ENCODE results near the gene TMEM54. TPM values are rescaled to one million over a fixed set of nuclear protein-coding genes. Genes with fewer than 3 reads are reported as not detected.
A peak's percentile ranks its signal among the peaks of the same experiment; 100 is the strongest.

Gene TMEM54
- total and polyA plus RNA-seq, 2 donors (not counting 1 experiment from before 2014, with no cell fraction given), result 0.13 TPM; not detected in 1

DNA sequence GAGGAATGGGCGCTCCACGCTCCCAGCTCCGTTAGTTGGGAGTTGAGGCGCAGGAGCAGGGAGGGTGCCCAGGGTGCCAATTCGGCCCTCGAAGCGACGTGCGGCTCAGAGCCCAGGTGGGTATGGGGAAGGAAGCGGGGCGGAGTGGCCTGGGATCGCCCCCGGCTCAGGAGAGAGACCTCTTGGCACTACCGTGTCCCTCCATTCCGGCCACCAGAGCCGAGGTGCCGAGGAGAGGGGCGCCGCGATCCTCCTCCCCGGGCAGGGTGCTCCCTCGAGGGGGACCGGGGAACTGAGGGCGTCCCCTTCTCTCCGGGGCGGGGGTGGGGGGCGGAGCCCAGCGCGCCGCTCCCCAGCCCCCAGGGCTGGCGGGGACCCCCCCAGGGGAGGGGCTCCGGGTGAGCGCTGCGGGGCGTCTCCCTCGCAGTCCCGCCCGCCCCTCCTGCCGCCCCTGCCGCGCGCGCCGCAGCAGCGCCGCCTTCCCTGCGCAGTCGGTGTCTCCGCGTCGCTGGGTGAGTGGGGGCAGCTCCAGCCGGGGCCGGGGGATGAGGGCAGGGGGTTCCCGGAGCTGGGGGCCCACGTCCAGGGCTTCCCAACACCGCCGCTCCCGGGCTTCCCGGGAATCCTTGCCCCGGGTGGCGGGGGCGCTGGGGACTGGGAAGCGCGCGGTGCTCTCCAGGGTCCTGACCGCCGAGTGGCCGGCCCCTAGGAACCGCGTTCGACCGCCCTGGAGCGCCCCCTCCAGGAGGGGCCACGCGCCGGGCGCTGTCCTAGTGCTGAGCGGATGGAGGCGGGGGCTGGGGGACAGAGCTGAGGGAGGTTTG is 15.0 kb downstream of the TMEM54 start, which contains the start of gene HPCA:
HPCA (plus strand) TSS at position 488 of the 824 bp plus-strand sequence. CDS start 2,408 bp downstream, outside the sequence.
- Histone ChIP-seq H4K20me1 (ENCODE audit: control insufficient read depth, insufficient read depth, low read length, poor library complexity, severe bottlenecking) (no peaks in the 10 kb centered on the region), H2AFZ (ENCODE audit: insufficient read depth, low read depth, low read length, poor library complexity, severe bottlenecking) (no peak within 1 kb of the TSS), H3K27ac (ENCODE audit: low read length in 2 of 2) (no peak within 1 kb of the TSS), H3K36me3 (replicated peaks in 1 of 2; ENCODE audit: control extremely low read depth in 1 of 2, control insufficient read depth in 1 of 2, extremely low read depth in 1 of 2, insufficient read depth in 2 of 2, low read length in 1 of 2) (no peaks in the 10 kb centered on the region), H3K4me3 (ENCODE audit: control extremely low read depth in 1 of 5, extremely low read depth in 1 of 5, insufficient read depth in 1 of 5, low read depth in 2 of 5, low read length in 4 of 5) (no peak within 1 kb of the TSS), H3K4me2 (replicated peaks; ENCODE audit: low read depth, low read length, poor library complexity, severe bottlenecking) (peak within 1 kb of the TSS; percentile 38), H3K4me1 (ENCODE audit: control insufficient read depth in 2 of 2, insufficient read depth in 2 of 2, low read length in 2 of 2) (peaks cover 3 to 6% of the 10 kb centered on the region in 2 donors), H3K9me3 (ENCODE audit: control extremely low read depth in 1 of 3, control insufficient read depth in 2 of 3, insufficient read depth in 1 of 3, low read length in 2 of 3) (peaks cover 0 to 8% (median 0%) of the 10 kb centered on the region in 3 donors), H3K27me3 (replicated peaks in 1 of 4; ENCODE audit: control extremely low read depth in 1 of 4, control insufficient read depth in 3 of 4, insufficient read depth in 4 of 4, low read length in 3 of 4) (peaks cover 0 to 68% (median 26%) of the 10 kb centered on the region in 4 experiments), H3K79me2 (ENCODE audit: control insufficient read depth, insufficient read depth, low read length) (no peaks in the 10 kb centered on the region), H3K9ac (ENCODE audit: low read length) (no peak within 1 kb of the TSS)
- intact Hi-C loops (cut with micrococcal nuclease), result no loop called here
- WGBS (ENCODE audit: insufficient coverage), result 5% methylated on average over 65 of the region's 79 CpGs
- ChIA-PET POLR2A (no interaction called here), CTCF (interaction anchor here (2.5 kb wide), 1 partner anchor 10 kb away, joined by 8 read pairs; no protein-coding TSS in a partner anchor)
- DNase-seq, result peak; percentile 46
- Mint-ChIP-seq H3K27ac (no peak within 1 kb of the TSS), H3K27me3 (peaks cover 61% of the 10 kb centered on the region), H3K9me3 (ENCODE audit: insufficient read depth) (no peaks in the 10 kb centered on the region), H3K4me1 (peaks cover 10% of the 10 kb centered on the region), H3K4me3 (peak within 1 kb of the TSS; percentile 33)
- peak; percentile 39 for ATAC-seq (ENCODE audit: low read depth)
- no peak for TF ChIP-seq EZH2 (IDR thresholded peaks at IDR 0.05; ENCODE audit: borderline replicate concordance, insufficient read depth, low read depth, low read length, poor library complexity, severe bottlenecking)
- TF ChIP-seq, protein P1, sequence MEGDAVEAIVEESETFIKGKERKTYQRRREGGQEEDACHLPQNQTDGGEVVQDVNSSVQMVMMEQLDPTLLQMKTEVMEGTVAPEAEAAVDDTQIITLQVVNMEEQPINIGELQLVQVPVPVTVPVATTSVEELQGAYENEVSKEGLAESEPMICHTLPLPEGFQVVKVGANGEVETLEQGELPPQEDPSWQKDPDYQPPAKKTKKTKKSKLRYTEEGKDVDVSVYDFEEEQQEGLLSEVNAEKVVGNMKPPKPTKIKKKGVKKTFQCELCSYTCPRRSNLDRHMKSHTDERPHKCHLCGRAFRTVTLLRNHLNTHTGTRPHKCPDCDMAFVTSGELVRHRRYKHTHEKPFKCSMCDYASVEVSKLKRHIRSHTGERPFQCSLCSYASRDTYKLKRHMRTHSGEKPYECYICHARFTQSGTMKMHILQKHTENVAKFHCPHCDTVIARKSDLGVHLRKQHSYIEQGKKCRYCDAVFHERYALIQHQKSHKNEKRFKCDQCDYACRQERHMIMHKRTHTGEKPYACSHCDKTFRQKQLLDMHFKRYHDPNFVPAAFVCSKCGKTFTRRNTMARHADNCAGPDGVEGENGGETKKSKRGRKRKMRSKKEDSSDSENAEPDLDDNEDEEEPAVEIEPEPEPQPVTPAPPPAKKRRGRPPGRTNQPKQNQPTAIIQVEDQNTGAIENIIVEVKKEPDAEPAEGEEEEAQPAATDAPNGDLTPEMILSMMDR (IDR thresholded peaks at IDR 0.05), result peak; percentile 31

DNA sequence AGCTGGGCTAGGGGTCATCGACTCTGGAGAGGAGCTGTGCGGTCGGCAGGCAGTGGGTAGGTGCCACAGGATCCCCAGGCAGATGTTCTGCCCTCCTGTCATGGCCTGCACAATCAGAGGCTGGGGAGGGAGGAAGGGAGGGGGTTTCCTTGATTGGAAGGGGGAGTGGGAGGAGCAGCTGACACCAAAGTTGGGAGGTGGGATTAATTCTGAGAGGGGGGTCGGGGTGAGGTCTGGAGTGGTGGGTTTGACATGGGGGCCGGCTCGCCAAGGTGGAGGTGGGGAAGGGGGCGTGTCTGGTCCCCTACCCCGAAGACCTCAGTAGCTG is 15.5 kb downstream of the TMEM54 start:
- no peak for DNase-seq
- CTCF ChIA-PET, result interaction anchor here (2.5 kb wide), 1 partner anchor 10 kb away, joined by 8 read pairs; no protein-coding TSS in a partner anchor

More for the DNA sequence above, 15.5 kb downstream of the TMEM54 start:
- intact Hi-C loops (cut with micrococcal nuclease), result no loop called here
- peaks cover 61% of the 10 kb centered on the region for H3K27me3 Mint-ChIP-seq
- Histone ChIP-seq H3K27me3 (replicated peaks in 1 of 4; ENCODE audit: control extremely low read depth in 1 of 4, control insufficient read depth in 3 of 4, insufficient read depth in 4 of 4, low read length in 3 of 4) (peaks cover 0 to 62% (median 25%) of the 10 kb centered on the region in 4 experiments), H3K27ac (ENCODE audit: low read length in 2 of 2) (no peak overlapping the region), H3K4me2 (replicated peaks; ENCODE audit: low read depth, low read length, poor library complexity, severe bottlenecking) (peak overlapping the region; percentile 38), H3K79me2 (ENCODE audit: control insufficient read depth, insufficient read depth, low read length) (no peaks in the 10 kb centered on the region), H4K20me1 (ENCODE audit: control insufficient read depth, insufficient read depth, low read length, poor library complexity, severe bottlenecking) (no peaks in the 10 kb centered on the region), H2AFZ (ENCODE audit: insufficient read depth, low read depth, low read length, poor library complexity, severe bottlenecking) (no peak overlapping the region), H3K4me1 (ENCODE audit: control insufficient read depth in 2 of 2, insufficient read depth in 2 of 2, low read length in 2 of 2) (peaks cover 3 to 6% of the 10 kb centered on the region in 2 donors), H3K36me3 (replicated peaks in 1 of 2; ENCODE audit: control extremely low read depth in 1 of 2, control insufficient read depth in 1 of 2, extremely low read depth in 1 of 2, insufficient read depth in 2 of 2, low read length in 1 of 2) (no peaks in the 10 kb centered on the region), H3K9ac (ENCODE audit: low read length) (no peak overlapping the region), H3K4me3 (ENCODE audit: control extremely low read depth in 1 of 5, extremely low read depth in 1 of 5, insufficient read depth in 1 of 5, low read depth in 2 of 5, low read length in 4 of 5) (no peak overlapping the region), H3K9me3 (ENCODE audit: control extremely low read depth in 1 of 3, control insufficient read depth in 2 of 3, insufficient read depth in 1 of 3, low read length in 2 of 3) (peaks cover 0 to 8% (median 0%) of the 10 kb centered on the region in 3 donors)
- no peak for ATAC-seq (ENCODE audit: low read depth)
- peak overlapping the region; percentile 33 for H3K4me3 Mint-ChIP-seq
- POLR2A ChIA-PET, result no interaction called here
- H3K9me3 Mint-ChIP-seq (ENCODE audit: insufficient read depth), result no peaks in the 10 kb centered on the region
- H3K27ac Mint-ChIP-seq, result no peak overlapping the region
- TF ChIP-seq EZH2 (IDR thresholded peaks at IDR 0.05; ENCODE audit: borderline replicate concordance, insufficient read depth, low read depth, low read length, poor library complexity, severe bottlenecking), result no peak
- TF ChIP-seq, protein P1 (IDR thresholded peaks at IDR 0.05), result no peak
- WGBS (ENCODE audit: insufficient coverage), result 25% methylated on average over 8 of the region's 8 CpGs
- peaks cover 10% of the 10 kb centered on the region for H3K4me1 Mint-ChIP-seq
